Activated naive CD4-positive, alpha-beta T cell treated with Interleukin-2 at 50 U/mL for 16 hours (primary cell): ENCODE results near the gene PLAAT5.
"Not testable (repeated sequence)": the region's sequence is repeated elsewhere in the genome, so short reads cannot be mapped to it uniquely, and the experiment has no call there.

Source experiments
- DNase-seq: peaks from one replicate; pipeline ENCODE4 v3.0.0-alpha.2; 2020

The PLAAT5 gene

GRCh38 chr11:63490551-63491239 is at the start of gene PLAAT5:
Gene PLAAT5, minus strand, starts transcription at chr11:63491167. Its CDS starts 133 bp downstream, at chr11:63491034.
- DNase-seq = peak; percentile 23

- DNase-seq = no peak
These were observed 46.5 kb upstream of the PLAAT5 start for GRCh38 chr11:63537293-63538101.

- peak; percentile 33 for DNase-seq
These were observed 45.8 kb upstream of the PLAAT5 start, which contains the start of gene PLAAT4 for GRCh38 chr11:63536669-63537292. Gene PLAAT4, plus strand, starts transcription at chr11:63536808. Its CDS starts 61 bp downstream, at chr11:63536869.

- peak; percentile 32 for DNase-seq
These were observed 44.8 kb upstream of the PLAAT5 start for GRCh38 chr11:63535734-63536133.

GRCh38 chr11:63534895-63535461 is 44.0 kb upstream of the PLAAT5 start:
- peak; percentile 17 for DNase-seq

GRCh38 chr11:63534076-63534475 is 43.1 kb upstream of the PLAAT5 start:
- no peak for DNase-seq

- DNase-seq = no peak
These were observed 42.0 kb upstream of the PLAAT5 start for GRCh38 chr11:63532799-63533475.

GRCh38 chr11:63532117-63532516 is 41.1 kb upstream of the PLAAT5 start:
- no peak for DNase-seq

- peak; percentile 47 for DNase-seq
These were observed 40.3 kb upstream of the PLAAT5 start for GRCh38 chr11:63531074-63531792.

GRCh38 chr11:63530021-63530420 is 39.1 kb upstream of the PLAAT5 start:
- no peak for DNase-seq

GRCh38 chr11:63529373-63529772 is 38.4 kb upstream of the PLAAT5 start:
- DNase-seq = not testable (repeated sequence)

- DNase-seq = not testable (repeated sequence)
These were observed 37.8 kb upstream of the PLAAT5 start for GRCh38 chr11:63528729-63529278.

GRCh38 chr11:63528156-63528555 is 37.2 kb upstream of the PLAAT5 start:
- DNase-seq = not testable (repeated sequence)

- DNase-seq = no peak
These were observed 36.7 kb upstream of the PLAAT5 start for GRCh38 chr11:63527667-63528066.

GRCh38 chr11:63523151-63523550 is 32.2 kb upstream of the PLAAT5 start:
- DNase-seq = no peak

- no peak for DNase-seq
These were observed 30.9 kb upstream of the PLAAT5 start for GRCh38 chr11:63521896-63522295.

GRCh38 chr11:63520606-63521170 is 29.7 kb upstream of the PLAAT5 start:
- DNase-seq = no peak

GRCh38 chr11:63518548-63518947 is 27.6 kb upstream of the PLAAT5 start:
- no peak for DNase-seq

- no peak for DNase-seq
These were observed 26.2 kb upstream of the PLAAT5 start for GRCh38 chr11:63517156-63517555.

GRCh38 chr11:63516109-63516508 is 25.1 kb upstream of the PLAAT5 start:
- DNase-seq = no peak

GRCh38 chr11:63512816-63513215 is 21.8 kb upstream of the PLAAT5 start:
- DNase-seq = no peak
